ENCODE results near the gene EMILIN1. TPM values are rescaled to one million over a fixed set of nuclear protein-coding genes. Genes with fewer than 3 reads are reported as not detected.
A peak's percentile ranks its signal among the peaks of the same experiment; 100 is the strongest.

EMILIN1 gene
- total RNA-seq, 1 donor from 2014 or later: 0.95 TPM

GRCh38 chr2:27115519-27115918 lies 37.1 kb downstream of the EMILIN1 start:
- Mint-ChIP-seq H3K4me1 (ENCODE audit: low read depth, unreplicated experiment) (no peaks in the 10 kb centered on the region), H3K36me3 (ENCODE audit: low read depth, unreplicated experiment) (peaks cover 4% of the 10 kb centered on the region), H3K9me3 (ENCODE audit: unreplicated experiment) (peaks cover 6% of the 10 kb centered on the region), H3K27ac (ENCODE audit: unreplicated experiment) (no peak overlapping the region), H3K4me3 (ENCODE audit: unreplicated experiment) (no peak overlapping the region), H3K27me3 (ENCODE audit: low read depth, unreplicated experiment) (peaks cover 51% of the 10 kb centered on the region)
- no peaks in the 10 kb centered on the region for H3K36me3 ChIP-seq (ENCODE audit: insufficient read depth, low read length)
- H3K27me3 ChIP-seq (ENCODE audit: insufficient read depth, low read length): peaks cover 32% of the 10 kb centered on the region
- H3K4me3 ChIP-seq (ENCODE audit: insufficient read depth, low read depth, low read length): no peak overlapping the region
- TF ChIP-seq, protein P1, sequence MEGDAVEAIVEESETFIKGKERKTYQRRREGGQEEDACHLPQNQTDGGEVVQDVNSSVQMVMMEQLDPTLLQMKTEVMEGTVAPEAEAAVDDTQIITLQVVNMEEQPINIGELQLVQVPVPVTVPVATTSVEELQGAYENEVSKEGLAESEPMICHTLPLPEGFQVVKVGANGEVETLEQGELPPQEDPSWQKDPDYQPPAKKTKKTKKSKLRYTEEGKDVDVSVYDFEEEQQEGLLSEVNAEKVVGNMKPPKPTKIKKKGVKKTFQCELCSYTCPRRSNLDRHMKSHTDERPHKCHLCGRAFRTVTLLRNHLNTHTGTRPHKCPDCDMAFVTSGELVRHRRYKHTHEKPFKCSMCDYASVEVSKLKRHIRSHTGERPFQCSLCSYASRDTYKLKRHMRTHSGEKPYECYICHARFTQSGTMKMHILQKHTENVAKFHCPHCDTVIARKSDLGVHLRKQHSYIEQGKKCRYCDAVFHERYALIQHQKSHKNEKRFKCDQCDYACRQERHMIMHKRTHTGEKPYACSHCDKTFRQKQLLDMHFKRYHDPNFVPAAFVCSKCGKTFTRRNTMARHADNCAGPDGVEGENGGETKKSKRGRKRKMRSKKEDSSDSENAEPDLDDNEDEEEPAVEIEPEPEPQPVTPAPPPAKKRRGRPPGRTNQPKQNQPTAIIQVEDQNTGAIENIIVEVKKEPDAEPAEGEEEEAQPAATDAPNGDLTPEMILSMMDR (IDR thresholded peaks at IDR 0.05; ENCODE audit: insufficient read depth, low read depth, low read length): no peak
- H2AFZ ChIP-seq (ENCODE audit: low read depth, low read length): no peak overlapping the region
- no peak overlapping the region for H3K4me2 ChIP-seq (ENCODE audit: low read length)
- no peak for FAIRE-seq
- H3K9ac ChIP-seq (ENCODE audit: low read length): no peak overlapping the region
- DNase-seq (ENCODE audit: low read depth): no peak
- H3K4me1 ChIP-seq (ENCODE audit: insufficient read depth, low read length): peaks cover 10% of the 10 kb centered on the region
- no peak overlapping the region for H3K27ac ChIP-seq (ENCODE audit: low read depth, low read length)
- no peaks in the 10 kb centered on the region for H3K79me2 ChIP-seq (ENCODE audit: insufficient read depth, low read length)
- H3K9me3 ChIP-seq (ENCODE audit: insufficient read depth, low read depth, low read length): peaks cover 2% of the 10 kb centered on the region
- no peaks in the 10 kb centered on the region for H4K20me1 ChIP-seq (ENCODE audit: insufficient read depth, low read length)

- Histone ChIP-seq H3K79me2 (ENCODE audit: insufficient read depth, low read length) (no peaks in the 10 kb centered on the region), H3K36me3 (ENCODE audit: insufficient read depth, low read length) (no peaks in the 10 kb centered on the region), H3K27ac (ENCODE audit: low read depth, low read length) (no peak overlapping the region), H3K9ac (ENCODE audit: low read length) (no peak overlapping the region), H2AFZ (ENCODE audit: low read depth, low read length) (peak overlapping the region; percentile 85), H3K27me3 (ENCODE audit: insufficient read depth, low read length) (peaks cover 43% of the 10 kb centered on the region), H3K9me3 (ENCODE audit: insufficient read depth, low read depth, low read length) (peaks cover 2% of the 10 kb centered on the region), H3K4me3 (ENCODE audit: insufficient read depth, low read depth, low read length) (peak overlapping the region; percentile 61), H3K4me1 (ENCODE audit: insufficient read depth, low read length) (peaks cover 10% of the 10 kb centered on the region), H4K20me1 (ENCODE audit: insufficient read depth, low read length) (no peaks in the 10 kb centered on the region), H3K4me2 (ENCODE audit: low read length) (peak overlapping the region; percentile 92)
- Mint-ChIP-seq H3K4me3 (ENCODE audit: unreplicated experiment) (peak overlapping the region; percentile 64), H3K27ac (ENCODE audit: unreplicated experiment) (no peak overlapping the region), H3K9me3 (ENCODE audit: unreplicated experiment) (peaks cover 9% of the 10 kb centered on the region), H3K4me1 (ENCODE audit: low read depth, unreplicated experiment) (no peaks in the 10 kb centered on the region), H3K36me3 (ENCODE audit: low read depth, unreplicated experiment) (peaks cover 6% of the 10 kb centered on the region), H3K27me3 (ENCODE audit: low read depth, unreplicated experiment) (peaks cover 63% of the 10 kb centered on the region)
- DNase-seq (ENCODE audit: low read depth) (no peak), FAIRE-seq (no peak)
- TF ChIP-seq, protein P1 (IDR thresholded peaks at IDR 0.05; ENCODE audit: insufficient read depth, low read depth, low read length): no peak
- peak; percentile 15 for TF ChIP-seq EZH2 (IDR thresholded peaks at IDR 0.05; ENCODE audit: insufficient read depth, low read length)
Measured at GRCh38 chr2:27117995-27118524, 39.6 kb downstream of the EMILIN1 start.

GRCh38 chr2:27118525-27119329 lies 40.3 kb downstream of the EMILIN1 start, which contains the start of gene CGREF1:
CGREF1 (minus strand) TSS chr2:27119128; CDS start chr2:27104366, 14,762 bp downstream.
- H3K4me3 Mint-ChIP-seq (ENCODE audit: unreplicated experiment): peak within 1 kb of the TSS; percentile 81
- peaks cover 65% of the 10 kb centered on the region for H3K27me3 Mint-ChIP-seq (ENCODE audit: low read depth, unreplicated experiment)

More at GRCh38 chr2:27118525-27119329, 40.3 kb downstream of the EMILIN1 start, which contains the start of gene CGREF1:
- no peaks in the 10 kb centered on the region for H4K20me1 ChIP-seq (ENCODE audit: insufficient read depth, low read length)
- no peak within 1 kb of the TSS for H3K9ac ChIP-seq (ENCODE audit: low read length)
- FAIRE-seq (no peak), DNase-seq (ENCODE audit: low read depth) (no peak)
- peaks cover 10% of the 10 kb centered on the region for H3K4me1 ChIP-seq (ENCODE audit: insufficient read depth, low read length)
- H3K9me3 ChIP-seq (ENCODE audit: insufficient read depth, low read depth, low read length): peaks cover 2% of the 10 kb centered on the region
- peaks cover 47% of the 10 kb centered on the region for H3K27me3 ChIP-seq (ENCODE audit: insufficient read depth, low read length)
- TF ChIP-seq EZH2 (IDR thresholded peaks at IDR 0.05; ENCODE audit: insufficient read depth, low read length): peak; percentile 87
- TF ChIP-seq, protein P1 (IDR thresholded peaks at IDR 0.05; ENCODE audit: insufficient read depth, low read depth, low read length): no peak
- H3K27ac ChIP-seq (ENCODE audit: low read depth, low read length): no peak within 1 kb of the TSS
- H3K4me3 ChIP-seq (ENCODE audit: insufficient read depth, low read depth, low read length): peak within 1 kb of the TSS; percentile 61
- no peaks in the 10 kb centered on the region for H3K79me2 ChIP-seq (ENCODE audit: insufficient read depth, low read length)
- peaks cover 6% of the 10 kb centered on the region for H3K9me3 Mint-ChIP-seq (ENCODE audit: unreplicated experiment)
- H3K36me3 Mint-ChIP-seq (ENCODE audit: low read depth, unreplicated experiment): peaks cover 6% of the 10 kb centered on the region
- no peaks in the 10 kb centered on the region for H3K4me1 Mint-ChIP-seq (ENCODE audit: low read depth, unreplicated experiment)
- H3K36me3 ChIP-seq (ENCODE audit: insufficient read depth, low read length): no peaks in the 10 kb centered on the region
- peak within 1 kb of the TSS; percentile 85 for H2AFZ ChIP-seq (ENCODE audit: low read depth, low read length)
- no peak within 1 kb of the TSS for H3K27ac Mint-ChIP-seq (ENCODE audit: unreplicated experiment)
- peak within 1 kb of the TSS; percentile 92 for H3K4me2 ChIP-seq (ENCODE audit: low read length)

All from astrocyte (in vitro differentiated cells and primary cell).